HCT116 (cell line): ENCODE results near the gene MEIOC. TPM values are rescaled to one million over a fixed set of nuclear protein-coding genes. Genes with fewer than 3 reads are reported as not detected.
"Not testable (repeated sequence)": the region's sequence is repeated elsewhere in the genome, so short reads cannot be mapped to it uniquely, and the experiment has no call there.

Experiments
- ATAC-seq: fragments of 200-7000 bp; cut with Tn5 transposase; 2 replicates; pipeline ENCODE4 v1.9.1; 2020; ENCODE audit warnings: mild to moderate bottlenecking, moderate library complexity
- BruUV-seq: library from RNA; stranded (reverse); fragments of 400-500 nt; replicated peaks from 2 replicates; lab custom pipeline; 2021; lab: Mats Ljungman, UMichigan
- CTCF ChIA-PET: fragments of 300-600 bp; sonication (Branson Sonifier 250); formaldehyde crosslinking; loops from one replicate; lab custom pipeline; 2021; ENCODE audit warnings: antibody characterized with exemption; lab: Charles Lee
- POLR2A ChIA-PET: fragments of 300-600, 350-600 bp; sonication (Branson Sonifier 250); formaldehyde crosslinking; loops from one replicate; lab custom pipeline; 2021; ENCODE audit warnings: antibody characterized with exemption; lab: Charles Lee
- RAD21 ChIA-PET, 2 experiments: fragments of 300-600 bp; sonication (Branson Sonifier 250); formaldehyde crosslinking; loops; one replicate each; lab custom pipeline; 2023; ENCODE audit warnings: low total read pairs in 2 of 2; ENCODE audit not compliant: uncharacterized antibody in 2 of 2, unreplicated experiment in 2 of 2, low non-redundant PET in 1 of 2; lab: Charles Lee
- DNase-seq: peaks from one replicate; pipeline ENCODE4 v3.0.0-alpha.2; 2010; ENCODE audit warnings: low read depth, low spot score
- H2AFZ ChIP-seq: fragments of 200-600 bp; shearing (Covaris generic), sonication (generic); 2 replicates; pipeline ENCODE4 v1.6.1; 2017; ENCODE audit warnings: low read depth, mixed run types, mixed read lengths, antibody characterized with exemption, low read length; ENCODE audit not compliant: poor library complexity, severe bottlenecking
- H3K27ac ChIP-seq: 2 replicates; pipeline ENCODE4 v1.5.1; 2012; ENCODE audit warnings: low read depth, low read length
- H3K27me3 ChIP-seq: fragments of 200-600 bp; sonication (generic); 2 replicates; pipeline ENCODE4 v1.6.1; 2016; ENCODE audit warnings: mixed run types, low read length, mixed read lengths; ENCODE audit not compliant: insufficient read depth
- H3K36me3 ChIP-seq, 2 experiments: fragments of 200-500 bp in 1 of 2; fragments of 200-600 bp in 1 of 2; sonication (Bioruptor generic) in 1 of 2; sonication (generic) in 1 of 2; 2 replicates each; pipeline versions ENCODE4 v1.5.1 to v1.6.1; 2014 to 2016; ENCODE audit warnings: low read length in 2 of 2, inconsistent platforms in 1 of 2, mixed read lengths in 1 of 2, mixed run types in 1 of 2; ENCODE audit not compliant: insufficient read depth in 2 of 2, control insufficient read depth in 1 of 2
- H3K4me1 ChIP-seq, 2 experiments: fragments of 200-600 bp in 1 of 2; sonication (generic) in 1 of 2; 2 replicates each; pipeline versions ENCODE4 v1.5.1 to v1.6.1; 2012 to 2017; ENCODE audit warnings: low read length in 2 of 2, inconsistent platforms in 1 of 2, mild to moderate bottlenecking in 1 of 2, mixed read lengths in 1 of 2, mixed run types in 1 of 2, moderate library complexity in 1 of 2; ENCODE audit not compliant: insufficient read depth in 2 of 2, control insufficient read depth in 1 of 2
- H3K4me2 ChIP-seq: fragments of 200-600 bp; sonication (generic); 2 replicates; pipeline ENCODE4 v1.6.1; 2017; ENCODE audit warnings: mixed run types, low read length, mixed read lengths
- H3K4me3 ChIP-seq, 2 experiments: fragments of 200-600 bp in 1 of 2; sonication (generic) in 1 of 2; replicated peaks in 1 of 2; 2 replicates each; pipeline ENCODE4 v1.5.1; 2011 to 2016; ENCODE audit warnings: low read length in 2 of 2, control low read depth in 1 of 2, low read depth in 1 of 2, mild to moderate bottlenecking in 1 of 2, mixed read lengths in 1 of 2, mixed run types in 1 of 2
- H3K79me2 ChIP-seq: fragments of 200-600 bp; sonication (generic); 2 replicates; pipeline ENCODE4 v1.6.1; 2017; ENCODE audit warnings: mild to moderate bottlenecking, mixed run types, low read length, moderate library complexity, mixed read lengths; ENCODE audit not compliant: insufficient read depth
- H3K9ac ChIP-seq: fragments of 200-600 bp; sonication (generic); 2 replicates; pipeline ENCODE4 v1.6.1; 2016; ENCODE audit warnings: low read length, mixed read lengths
- H3K9me2 ChIP-seq: fragments of 200-600 bp; sonication (generic), shearing (Covaris generic); 2 replicates; pipeline ENCODE4 v1.6.1; 2017; ENCODE audit warnings: mixed run types, mild to moderate bottlenecking, moderate library complexity; ENCODE audit not compliant: insufficient read depth
- H3K9me3 ChIP-seq, 2 experiments: fragments of 200-500 bp in 1 of 2; fragments of 200-600 bp in 1 of 2; sonication (Bioruptor generic) in 1 of 2; sonication (generic) in 1 of 2; 2 replicates each; pipeline ENCODE4 v1.6.1; 2014 to 2017; ENCODE audit warnings: low read length in 2 of 2, mixed read lengths in 2 of 2, inconsistent platforms in 1 of 2, low read depth in 1 of 2, mild to moderate bottlenecking in 1 of 2, mixed run types in 1 of 2, moderate library complexity in 1 of 2; ENCODE audit not compliant: control insufficient read depth in 1 of 2, insufficient read depth in 1 of 2
- H4K20me1 ChIP-seq: fragments of 200-600 bp; sonication (generic), shearing (Covaris generic); 2 replicates; pipeline ENCODE4 v1.6.1; 2017; ENCODE audit warnings: mixed run types, mild to moderate bottlenecking, moderate library complexity; ENCODE audit not compliant: insufficient read depth
- CBX3 ChIP-seq: IDR thresholded peaks from 2 replicates; pipeline ENCODE4 v1.6.1; 2012; ENCODE audit warnings: low read depth
- CEBPB ChIP-seq: IDR thresholded peaks from 2 replicates; pipeline ENCODE4 v1.6.1; 2012; ENCODE audit warnings: low read depth
- EGR1 ChIP-seq: IDR thresholded peaks from 2 replicates; pipeline ENCODE4 v1.6.1; 2012; ENCODE audit warnings: low read depth
- FOSL1 ChIP-seq: IDR thresholded peaks from 2 replicates; pipeline ENCODE4 v1.6.1; 2012; ENCODE audit warnings: low read depth
- JUND ChIP-seq: IDR thresholded peaks from 2 replicates; pipeline ENCODE4 v1.6.1; 2012
- POLR2A ChIP-seq: IDR thresholded peaks from 2 replicates; pipeline ENCODE4 v1.7.0; 2011; ENCODE audit warnings: borderline replicate concordance; ENCODE audit not compliant: insufficient read depth, insufficient read length; ENCODE audit errors: extremely low read depth
- POLR2AphosphoS5 ChIP-seq: IDR thresholded peaks from 2 replicates; pipeline ENCODE4 v1.6.1; 2011; ENCODE audit warnings: mild to moderate bottlenecking, low read depth, low read length, moderate library complexity
- RAD21 ChIP-seq: IDR thresholded peaks from 2 replicates; pipeline ENCODE4 v1.6.1; 2012; ENCODE audit warnings: low read depth, mild to moderate bottlenecking
- ZNF274 ChIP-seq: fragments of 200-500 bp; sonication (Bioruptor generic); IDR thresholded peaks from 2 replicates; pipeline ENCODE4 v1.6.1; 2014; ENCODE audit warnings: mild to moderate bottlenecking, low read depth, low read length, inconsistent platforms
- intact Hi-C: fragments of 100-400 bp; cut with micrococcal nuclease; formaldehyde crosslinking; loops from 2 replicates; pipeline ENCODE4 v1.10.0; 2022
- total RNA-seq: library from RNA; stranded (reverse); gene quantifications from one replicate; pipeline ENCODE4 v1.2.1, GENCODE V29; 2021; ENCODE audit not compliant: unreplicated experiment
- TF ChIP-seq, protein P1 (sequence below): IDR thresholded peaks from 2 replicates; pipeline ENCODE4 v1.6.1; 2012
- TF ChIP-seq, protein P2 (sequence below), 3 experiments: fragments of 200-600 bp in 1 of 3; sonication (generic) in 1 of 3; IDR thresholded peaks in 2 of 3; conservative IDR thresholded peaks in 1 of 3; 2 replicates each; pipeline ENCODE4 v1.5.1; 2012 to 2017; ENCODE audit warnings: low read depth in 2 of 3, low read length in 2 of 3, antibody characterized with exemption in 1 of 3, borderline replicate concordance in 1 of 3, control low read depth in 1 of 3, mild to moderate bottlenecking in 1 of 3, mixed read lengths in 1 of 3, mixed run types in 1 of 3, moderate library complexity in 1 of 3; ENCODE audit not compliant: insufficient read depth in 1 of 3
- TF ChIP-seq, protein P3 (sequence below): IDR thresholded peaks from 2 replicates; pipeline ENCODE4 v1.6.1; 2012

The MEIOC gene
- total RNA-seq, 1 experiment from 2014 or later: not detected

DNA sequence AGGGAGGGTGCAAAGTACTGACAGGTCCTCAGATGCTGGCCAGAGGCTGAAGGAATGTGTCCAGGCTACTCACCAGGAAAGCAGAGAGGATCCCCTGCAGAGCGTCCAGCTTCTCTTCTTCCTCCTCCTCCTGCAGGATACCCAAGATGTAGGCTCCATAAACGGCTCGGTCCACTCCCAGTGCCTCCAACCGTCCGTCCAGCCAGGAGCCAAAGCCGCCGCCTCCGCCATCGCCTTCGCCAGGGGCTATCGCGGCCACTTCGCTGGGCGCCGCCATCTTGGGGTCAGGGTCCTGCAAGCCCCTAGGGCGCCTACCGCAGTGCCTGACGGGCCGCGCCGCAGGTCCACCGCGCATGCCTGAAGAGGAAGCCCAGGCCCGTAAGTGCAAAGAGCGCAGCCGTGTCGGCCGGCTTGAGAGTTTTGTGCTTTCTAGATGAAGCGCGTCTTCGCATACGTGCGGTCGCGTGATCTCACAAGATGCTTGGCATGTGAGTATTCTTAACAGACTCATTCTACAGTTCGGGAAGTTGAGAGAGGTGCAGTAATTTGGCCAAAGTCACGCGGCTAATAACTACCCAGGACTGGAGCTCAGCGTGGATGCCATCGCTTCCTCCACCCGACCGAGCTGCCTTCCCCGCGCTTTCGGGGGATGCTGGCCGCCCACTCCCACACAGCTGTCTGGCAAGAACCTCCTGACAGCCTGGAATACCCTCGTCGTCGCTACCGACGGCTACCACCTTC is 33.4 kb downstream of the MEIOC start, which contains the start of gene CCDC43 (continued):
- no peak for TF ChIP-seq ZNF274
- peak; percentile 89 for TF ChIP-seq POLR2AphosphoS5
- TF ChIP-seq, protein P1, sequence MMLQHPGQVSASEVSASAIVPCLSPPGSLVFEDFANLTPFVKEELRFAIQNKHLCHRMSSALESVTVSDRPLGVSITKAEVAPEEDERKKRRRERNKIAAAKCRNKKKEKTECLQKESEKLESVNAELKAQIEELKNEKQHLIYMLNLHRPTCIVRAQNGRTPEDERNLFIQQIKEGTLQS: no peak
- TF ChIP-seq JUND: no peak

DNA sequence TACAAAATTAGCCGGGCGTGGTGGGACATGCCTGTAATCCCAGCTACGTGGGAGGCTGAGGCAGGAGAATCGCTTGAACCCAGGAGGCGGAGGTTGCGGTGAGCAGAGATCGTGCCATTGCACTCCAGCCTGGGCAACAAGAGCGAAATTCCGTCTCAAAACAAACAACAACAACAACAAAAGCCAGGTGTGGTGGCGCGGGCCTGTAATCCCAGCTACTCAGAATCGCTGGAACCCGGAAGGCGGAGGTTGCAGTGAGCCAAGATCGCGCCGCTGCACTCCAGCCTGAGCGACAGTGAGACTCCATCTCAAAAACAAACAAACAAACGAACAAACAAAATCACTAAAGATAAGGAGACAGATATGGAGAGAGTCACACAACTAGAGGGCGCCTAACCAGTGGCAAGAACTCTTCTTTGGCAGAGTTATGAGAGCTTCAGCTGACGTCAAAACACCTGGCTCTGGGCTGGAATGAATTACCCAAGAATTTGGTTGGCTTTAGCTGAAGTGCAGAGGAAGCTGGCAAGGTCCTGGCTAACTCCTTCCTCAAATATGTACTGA is 34.6 kb downstream of the MEIOC start:
- DNase-seq (peak; percentile 59), ATAC-seq (peak; percentile 46)
- H3K36me3 ChIP-seq, BruUV-seq, H3K9me3 ChIP-seq, H3K27me3 ChIP-seq, RAD21 ChIA-PET, intact Hi-C loops, H4K20me1 ChIP-seq, H3K9me2 ChIP-seq: not testable (repeated sequence)
- peaks cover 29% of the 10 kb centered on the region for H3K79me2 ChIP-seq
- peak overlapping the region; percentile 19 for H2AFZ ChIP-seq
- TF ChIP-seq POLR2AphosphoS5 (0 out of 2 replicates have a peak, but pooled peaks have one; percentile 42), EGR1 (peak; percentile 15; the same call in 1 of the 2 replicates), RAD21 (peak; percentile 47), POLR2A (peak; percentile 12), CBX3 (peak; percentile 69), CEBPB (peak; percentile 47; the same call in 1 of the 2 replicates), FOSL1 (0 out of 2 replicates have a peak, but pooled peaks have one; percentile 21)
- TF ChIP-seq, protein P2, sequence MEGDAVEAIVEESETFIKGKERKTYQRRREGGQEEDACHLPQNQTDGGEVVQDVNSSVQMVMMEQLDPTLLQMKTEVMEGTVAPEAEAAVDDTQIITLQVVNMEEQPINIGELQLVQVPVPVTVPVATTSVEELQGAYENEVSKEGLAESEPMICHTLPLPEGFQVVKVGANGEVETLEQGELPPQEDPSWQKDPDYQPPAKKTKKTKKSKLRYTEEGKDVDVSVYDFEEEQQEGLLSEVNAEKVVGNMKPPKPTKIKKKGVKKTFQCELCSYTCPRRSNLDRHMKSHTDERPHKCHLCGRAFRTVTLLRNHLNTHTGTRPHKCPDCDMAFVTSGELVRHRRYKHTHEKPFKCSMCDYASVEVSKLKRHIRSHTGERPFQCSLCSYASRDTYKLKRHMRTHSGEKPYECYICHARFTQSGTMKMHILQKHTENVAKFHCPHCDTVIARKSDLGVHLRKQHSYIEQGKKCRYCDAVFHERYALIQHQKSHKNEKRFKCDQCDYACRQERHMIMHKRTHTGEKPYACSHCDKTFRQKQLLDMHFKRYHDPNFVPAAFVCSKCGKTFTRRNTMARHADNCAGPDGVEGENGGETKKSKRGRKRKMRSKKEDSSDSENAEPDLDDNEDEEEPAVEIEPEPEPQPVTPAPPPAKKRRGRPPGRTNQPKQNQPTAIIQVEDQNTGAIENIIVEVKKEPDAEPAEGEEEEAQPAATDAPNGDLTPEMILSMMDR (IDR thresholded peaks at IDR 0.05 in 2 of 3, conservative IDR thresholded peaks at IDR 0.05 in 1 of 3; ENCODE audit: borderline replicate concordance in 1 of 3, insufficient read depth in 1 of 3, low read depth in 2 of 3, low read length in 2 of 3): peak; percentile 42 to 54 (median 51); a peak in 5 of 6 replicates
- TF ChIP-seq, protein P3, sequence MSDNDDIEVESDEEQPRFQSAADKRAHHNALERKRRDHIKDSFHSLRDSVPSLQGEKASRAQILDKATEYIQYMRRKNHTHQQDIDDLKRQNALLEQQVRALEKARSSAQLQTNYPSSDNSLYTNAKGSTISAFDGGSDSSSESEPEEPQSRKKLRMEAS: peak; percentile 27; the same call in 1 of the 2 replicates
- peak overlapping the region; percentile 93 for H3K9ac ChIP-seq
- peak overlapping the region; percentile 69 for H3K27ac ChIP-seq
- peak overlapping the region; percentile 99 for H3K4me2 ChIP-seq
- ChIA-PET POLR2A (interaction anchor here (1.0 to 1.9 kb wide), 4 partner anchors 14 to 161 kb away, joined by 3 to 5 read pairs (median 4); partner anchors contain the start of gene DBF4B), CTCF (interaction anchor here (0.8 to 2.3 kb wide), 5 partner anchors 9 to 157 kb away, joined by 3 to 7 read pairs (median 4); no protein-coding TSS in a partner anchor)
- peak overlapping the region; percentile 98 for H3K4me3 ChIP-seq
- H3K4me1 ChIP-seq: peaks cover 13 to 30% of the 10 kb centered on the region in 2 experiments
